K562 (cell line): Measurements from ENCODE around the gene ALOX12B. TPM values are rescaled to one million over a fixed set of nuclear protein-coding genes. Genes with fewer than 3 reads are reported as not detected.
A peak's percentile ranks its signal among the peaks of the same experiment; 100 is the strongest.
"Not testable (repeated sequence)": the region's sequence is repeated elsewhere in the genome, so short reads cannot be mapped to it uniquely, and the experiment has no call there.

Experiments
- ATAC-seq: fragments of 200-7000 bp; cut with Tn5 transposase; 3 replicates; pipeline ENCODE4 v1.9.1; 2020; ENCODE audit warnings: moderate library complexity
- BruUV-seq: library from RNA; stranded (reverse); fragments of 400-500 nt; replicated peaks from 2 replicates; lab custom pipeline; 2021; lab: Mats Ljungman, UMichigan
- CTCF ChIA-PET: fragments of 300-600 bp; formaldehyde crosslinking; extraction: SDS; loops from one replicate; lab custom pipeline; 2021; ENCODE audit warnings: low intra/inter-chr PET ratio; lab: Yijun Ruan, JAX
- POLR2A ChIA-PET: fragments of 300-600, 350-650 bp; sonication (Branson Sonifier 250); formaldehyde crosslinking; extraction: SDS; loops from one replicate; lab custom pipeline; 2021; ENCODE audit warnings: antibody characterized with exemption, inconsistent platforms; lab: Yijun Ruan, JAX
- DNase-seq, 4 experiments: peaks; one replicate each; pipeline versions ENCODE4 v3.0.0 to v3.0.0-alpha.2; 2011 to 2018; ENCODE audit warnings: low spot score in 3 of 4, mixed read lengths in 3 of 4; ENCODE audit errors: extremely low read depth in 1 of 4
- FAIRE-seq: peaks from 2 replicates; lab custom pipeline; 2011; peaks lifted over from hg19 to GRCh38; lab: Jason Lieb, UNC
- H2AFZ ChIP-seq: 2 replicates; pipeline ENCODE4 v1.6.0; 2011; ENCODE audit warnings: low read depth, low read length, control low read depth, inconsistent platforms
- H3K27ac ChIP-seq: fragments of 200-600 bp; 3 replicates; pipeline ENCODE4 v1.8.0; 2011; ENCODE audit warnings: low read depth, mild to moderate bottlenecking, control low read depth, inconsistent platforms, low read length, moderate library complexity, mixed read lengths; ENCODE audit errors: extremely low read depth
- H3K27me3 ChIP-seq, 2 experiments: fragments of 300-600 bp in 1 of 2; 2 replicates in 1 of 2; 3 replicates in 1 of 2; pipeline versions ENCODE4 v1.6.0 to v1.8.0; 2011; ENCODE audit warnings: inconsistent platforms in 2 of 2, low read length in 2 of 2, mild to moderate bottlenecking in 1 of 2, mixed read lengths in 1 of 2, moderate library complexity in 1 of 2; ENCODE audit not compliant: control insufficient read depth in 2 of 2, insufficient read depth in 2 of 2
- H3K36me3 ChIP-seq: fragments of 300-600 bp; 3 replicates; pipeline ENCODE4 v1.8.0; 2011; ENCODE audit warnings: mild to moderate bottlenecking, low read length, inconsistent platforms; ENCODE audit not compliant: control insufficient read depth, insufficient read depth
- H3K4me1 ChIP-seq, 2 experiments: fragments of 200-600 bp in 1 of 2; replicated peaks in 1 of 2; 2 replicates in 1 of 2; 3 replicates in 1 of 2; pipeline versions ENCODE4 v1.5.1 to v1.8.0; 2011; ENCODE audit warnings: inconsistent platforms in 2 of 2, low read length in 2 of 2, mild to moderate bottlenecking in 1 of 2, mixed read lengths in 1 of 2, moderate library complexity in 1 of 2; ENCODE audit not compliant: control insufficient read depth in 2 of 2, insufficient read depth in 2 of 2
- H3K4me2 ChIP-seq: 2 replicates; pipeline ENCODE4 v1.6.1; 2011; ENCODE audit warnings: low read length, control low read depth, inconsistent platforms, mixed read lengths; ENCODE audit not compliant: insufficient read depth
- H3K4me3 ChIP-seq: fragments of 200-600 bp; sonication (generic), shearing (Covaris generic); 2 replicates; pipeline ENCODE4 v1.5.1; 2016; ENCODE audit warnings: control low read depth, inconsistent platforms
- H3K79me2 ChIP-seq: fragments of 200-600 bp; 3 replicates; pipeline ENCODE4 v1.8.0; 2011; ENCODE audit warnings: low read length, inconsistent platforms; ENCODE audit not compliant: control insufficient read depth, insufficient read depth
- H3K9ac ChIP-seq, 2 experiments: 2 replicates each; pipeline versions ENCODE4 v1.6.0 to v1.6.1; 2011; ENCODE audit warnings: low read depth in 2 of 2, low read length in 2 of 2, control low read depth in 1 of 2, inconsistent platforms in 1 of 2, mild to moderate bottlenecking in 1 of 2, mixed read lengths in 1 of 2; ENCODE audit not compliant: insufficient read depth in 1 of 2
- H3K9me1 ChIP-seq: one replicate; pipeline ENCODE4 v1.6.0; 2011; ENCODE audit warnings: inconsistent platforms, mild to moderate bottlenecking, low read length, moderate library complexity; ENCODE audit not compliant: control insufficient read depth, insufficient read depth
- H3K9me3 ChIP-seq: replicated peaks from 2 replicates; pipeline ENCODE4 v1.5.1; 2011; ENCODE audit warnings: low read depth, low read length, inconsistent platforms; ENCODE audit not compliant: control insufficient read depth, insufficient read depth
- H4K20me1 ChIP-seq: replicated peaks from 2 replicates; pipeline ENCODE4 v1.6.1; 2011; ENCODE audit warnings: low read length, inconsistent platforms, mixed read lengths; ENCODE audit not compliant: control insufficient read depth, insufficient read depth
- CTBP1 ChIP-seq: fragments of 450-650 bp; IDR thresholded peaks from 2 replicates; pipeline ENCODE4 v1.6.1; 2016; ENCODE audit warnings: borderline replicate concordance
- E2F6 ChIP-seq, 2 experiments: IDR thresholded peaks; 2 replicates each; pipeline ENCODE4 v1.6.1; 2011; ENCODE audit warnings: borderline replicate concordance in 1 of 2, control low read depth in 1 of 2, low read depth in 1 of 2, low read length in 1 of 2, mild to moderate bottlenecking in 1 of 2, mixed read lengths in 1 of 2, moderate library complexity in 1 of 2; ENCODE audit not compliant: insufficient read depth in 1 of 2, insufficient read length in 1 of 2, poor library complexity in 1 of 2, severe bottlenecking in 1 of 2; ENCODE audit errors: extremely low read depth in 1 of 2
- EZH2 ChIP-seq: IDR thresholded peaks from 2 replicates; pipeline ENCODE4 v1.6.1; 2012; ENCODE audit warnings: low read depth, mild to moderate bottlenecking, inconsistent platforms, low read length, borderline replicate concordance
- GABPB1 ChIP-seq: sonication (generic); formaldehyde crosslinking; IDR thresholded peaks from 2 replicates; pipeline ENCODE4 v1.8.0; 2022; ENCODE audit warnings: mild to moderate bottlenecking, missing genetic modification reagents
- L3MBTL2 ChIP-seq: fragments of 450-650 bp; IDR thresholded peaks from 2 replicates; pipeline ENCODE4 v1.6.1; 2016; ENCODE audit warnings: mild to moderate bottlenecking, moderate library complexity
- MAZ ChIP-seq, 2 experiments: fragments of 450-650 bp in 1 of 2; sonication (generic) in 1 of 2; formaldehyde crosslinking; IDR thresholded peaks in 1 of 2; conservative IDR thresholded peaks in 1 of 2; 2 replicates each; pipeline versions ENCODE4 v1.4.0 to v1.5.0; 2020; ENCODE audit warnings: mild to moderate bottlenecking in 1 of 2, missing genetic modification reagents in 1 of 2
- POLR2G ChIP-seq: fragments of 200-400 bp; formaldehyde crosslinking; IDR thresholded peaks from 2 replicates; pipeline ENCODE4 v1.6.1; 2017; ENCODE audit warnings: low read depth, mild to moderate bottlenecking, antibody characterized with exemption, low read length, moderate library complexity
- RB1 ChIP-seq: fragments of 450-650 bp; IDR thresholded peaks from 2 replicates; pipeline ENCODE4 v1.6.1; 2017; ENCODE audit warnings: low read depth, mild to moderate bottlenecking
- TAL1 ChIP-seq: fragments of 450-650 bp; IDR thresholded peaks from 2 replicates; pipeline ENCODE4 v1.6.1; 2016; ENCODE audit warnings: mild to moderate bottlenecking
- ZBTB7A ChIP-seq: IDR thresholded peaks from 2 replicates; pipeline ENCODE4 v1.6.1; 2011; ENCODE audit warnings: low read depth, mild to moderate bottlenecking, low read length, moderate library complexity, borderline replicate concordance; ENCODE audit not compliant: control insufficient read depth
- WGBS: fragments of 100-300 bp; shearing (Covaris generic); methylation state at CpG from one replicate; pipeline ENCODE4 v1.1.6; 2016; ENCODE audit warnings: low coverage, mixed read lengths; ENCODE audit not compliant: insufficient coverage; ENCODE audit errors: missing lambda C conversion rate; 5-methylcytosine and 5-hydroxymethylcytosine counted together
- in situ Hi-C: fragments of 300-500 bp; cut with MboI; formaldehyde crosslinking; loops from 4 replicates; pipeline ENCODE4 v1.15.0; 2018; ENCODE audit warnings: inconsistent platforms, mixed read lengths
- intact Hi-C: fragments of 100-400 bp; cut with micrococcal nuclease; formaldehyde crosslinking; loops from 2 replicates; pipeline ENCODE4 v1.14.2; 2022
- polyA plus RNA-seq, 8 experiments: library from polyadenylated mRNA; depleted of rRNA in 4 of 8; stranded (reverse) in 5 of 8; unstranded in 3 of 8; fragments of >200 nt; fragmentation: Nextera tagmentation in 2 of 8; fragmentation: Illumina TruSeq in 1 of 8; extraction: Ambion mirVana in 2 of 8; extraction: Trizol in 1 of 8; gene quantifications; 2 replicates each; pipeline versions ENCODE4 v1.2.1 to v1.2.3, GENCODE V29; 2011 to 2014; ENCODE audit warnings: inconsistent platforms in 1 of 8, missing spikeins in 1 of 8
- total RNA-seq, 7 experiments: library from RNA; depleted of rRNA in 6 of 7; stranded (reverse); fragments of >200 nt in 6 of 7; fragmentation: Illumina TruSeq in 2 of 7; extraction: Trizol in 2 of 7; gene quantifications; 2 replicates each; pipeline versions ENCODE4 v1.2.1 to v1.2.3, GENCODE V29; 2011 to 2021; ENCODE audit warnings: low replicate concordance in 1 of 7
- TF ChIP-seq, protein P1 (sequence below): sonication (generic); formaldehyde crosslinking; IDR thresholded peaks from 2 replicates; pipeline ENCODE4 v1.8.1; 2023; ENCODE audit warnings: mild to moderate bottlenecking, missing genetic modification reagents

The ALOX12B gene
- total and polyA plus RNA-seq, 9 of the 15 experiments (the other 6 are each of a cell fraction or from before 2014, with no cell fraction given) = not detected

- TF ChIP-seq, protein P1, sequence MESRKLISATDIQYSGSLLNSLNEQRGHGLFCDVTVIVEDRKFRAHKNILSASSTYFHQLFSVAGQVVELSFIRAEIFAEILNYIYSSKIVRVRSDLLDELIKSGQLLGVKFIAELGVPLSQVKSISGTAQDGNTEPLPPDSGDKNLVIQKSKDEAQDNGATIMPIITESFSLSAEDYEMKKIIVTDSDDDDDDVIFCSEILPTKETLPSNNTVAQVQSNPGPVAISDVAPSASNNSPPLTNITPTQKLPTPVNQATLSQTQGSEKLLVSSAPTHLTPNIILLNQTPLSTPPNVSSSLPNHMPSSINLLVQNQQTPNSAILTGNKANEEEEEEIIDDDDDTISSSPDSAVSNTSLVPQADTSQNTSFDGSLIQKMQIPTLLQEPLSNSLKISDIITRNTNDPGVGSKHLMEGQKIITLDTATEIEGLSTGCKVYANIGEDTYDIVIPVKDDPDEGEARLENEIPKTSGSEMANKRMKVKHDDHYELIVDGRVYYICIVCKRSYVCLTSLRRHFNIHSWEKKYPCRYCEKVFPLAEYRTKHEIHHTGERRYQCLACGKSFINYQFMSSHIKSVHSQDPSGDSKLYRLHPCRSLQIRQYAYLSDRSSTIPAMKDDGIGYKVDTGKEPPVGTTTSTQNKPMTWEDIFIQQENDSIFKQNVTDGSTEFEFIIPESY (CRISPR knock-in tag) = 0 out of 2 replicates have a peak, but pooled peaks have one; percentile 12
- TF ChIP-seq ZBTB7A (peak; percentile 32; the same call in 1 of the 2 replicates), CTBP1 (peak; percentile 20; the same call in 1 of the 2 replicates), GABPB1 (0 out of 2 replicates have a peak, but pooled peaks have one; percentile 30), L3MBTL2 (peak; percentile 87), MAZ (CRISPR knock-in tag; conservative IDR thresholded peaks at IDR 0.05 in 1 of 2, IDR thresholded peaks at IDR 0.05 in 1 of 2) (peak in 1 of 2 experiments; percentile 70; a peak in 2 of 4 replicates), E2F6 (IDR thresholded peaks at IDR 0.05; ENCODE audit: borderline replicate concordance in 1 of 2, extremely low read depth in 1 of 2, insufficient read depth in 1 of 2, insufficient read length in 1 of 2, low read depth in 1 of 2, low read length in 1 of 2, poor library complexity in 1 of 2, severe bottlenecking in 1 of 2) (peak in 1 of 2 experiments; percentile 4), TAL1 (no peak), RB1 (peak; percentile 31; the same call in 1 of the 2 replicates), POLR2G (0 out of 2 replicates have a peak, but pooled peaks have one; percentile 16), EZH2 (no peak)
Observed at GRCh38 chr17:8079291-8080207, 8.0 kb downstream of the ALOX12B start (continued).

DNA sequence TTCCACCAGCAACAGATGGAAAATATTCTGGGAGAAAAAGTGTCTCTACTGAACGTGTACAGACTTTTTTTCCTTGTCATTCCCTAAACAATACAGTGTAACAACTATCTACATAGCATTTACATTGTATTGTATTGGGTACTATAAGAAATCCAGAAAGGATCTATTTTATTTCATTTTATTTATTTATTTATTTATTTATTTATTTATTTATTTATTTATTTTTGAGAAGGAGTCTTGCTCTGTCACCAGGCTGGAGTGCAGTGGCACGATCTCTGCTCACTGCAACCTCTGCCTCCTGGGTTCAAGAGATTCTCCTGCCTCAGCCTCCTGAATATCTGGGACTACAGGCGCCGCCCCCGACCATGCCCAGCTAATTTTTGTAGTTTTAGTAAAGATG is 9.6 kb downstream of the ALOX12B start:
- ATAC-seq, H3K36me3 ChIP-seq, H3K9ac ChIP-seq, H2AFZ ChIP-seq, FAIRE-seq, H3K4me3 ChIP-seq, intact Hi-C loops, H3K9me1 ChIP-seq, H3K79me2 ChIP-seq, H3K4me2 ChIP-seq, CTCF ChIA-PET, BruUV-seq, DNase-seq, H3K27ac ChIP-seq, H4K20me1 ChIP-seq, H3K9me3 ChIP-seq: not testable (repeated sequence)
- Histone ChIP-seq H3K4me1 (peaks cover 14 to 31% of the 10 kb centered on the region in 2 experiments; a peak in 4 of 5 replicates), H3K27me3 (peaks cover 0 to 13% of the 10 kb centered on the region in 2 experiments; a peak in 3 of 5 replicates)
- 22% methylated on average over 5 of the region's 5 CpGs for whole genome bisulfite sequencing
- POLR2A ChIA-PET = interaction anchor here (0.7 to 1.8 kb wide), 2 partner anchors 9 to 13 kb away, joined by 3 to 7 read pairs; no protein-coding TSS in a partner anchor
- in situ Hi-C loops = loop anchor here (5.0 kb wide), 1 partner anchor 34 kb away; no protein-coding TSS in a partner anchor
